ENCODE results near the gene CBY2. TPM values are rescaled to one million over a fixed set of nuclear protein-coding genes. Genes with fewer than 3 reads are reported as not detected.

CBY2 gene
- total and polyA plus RNA-seq, 10 of the 15 experiments (the other 5 are each of a cell fraction or from before 2014, with no cell fraction given): 0.08 to 0.64 (median 0.23) TPM; not detected in 6

- H2AFZ ChIP-seq (ENCODE audit: control insufficient read depth, low read depth, low read length): no peak overlapping the region
- H3K27ac ChIP-seq (ENCODE audit: control insufficient read depth, insufficient read depth): no peak overlapping the region
- intact Hi-C loops (cut with micrococcal nuclease; ENCODE audit: unreplicated experiment): no loop called here
- no peak for DNase-seq (ENCODE audit: low read depth, low spot score)
- H4K20me1 ChIP-seq (ENCODE audit: control insufficient read depth, insufficient read depth): no peaks in the 10 kb centered on the region
- POLR2A ChIA-PET: no interaction called here
- FAIRE-seq: no peak
- no peaks in the 10 kb centered on the region for H3K4me1 ChIP-seq (ENCODE audit: control insufficient read depth, insufficient read depth, low read length)
- BruUV-seq (replicated peaks): no TSS peak
- no peak overlapping the region for H3K4me3 ChIP-seq
- CTCF ChIA-PET: interaction anchor here (1.3 to 3.6 kb wide), 3 partner anchors 8 to 108 kb away, joined by 3 to 49 read pairs (median 19); no protein-coding TSS in a partner anchor
- H3K36me3 ChIP-seq (ENCODE audit: control insufficient read depth in 2 of 2, insufficient read depth in 2 of 2, low read length in 1 of 2): no peaks in the 10 kb centered on the region
- no peaks in the 10 kb centered on the region for H3K9me3 ChIP-seq (replicated peaks; ENCODE audit: control insufficient read depth, insufficient read depth, low read length)
- H3K27me3 ChIP-seq (replicated peaks in 1 of 2; ENCODE audit: control insufficient read depth in 2 of 2, insufficient read depth in 2 of 2, low read length in 1 of 2): no peaks in the 10 kb centered on the region; a peak in 1 of 4 replicates
- no peak overlapping the region for H3K4me2 ChIP-seq (ENCODE audit: control insufficient read depth, insufficient read depth)
- 31% methylated on average over 3 of the region's 3 CpGs for WGBS (ENCODE audit: insufficient coverage, insufficient replicate concordance, low lambda C conversion rate, missing lambda C conversion rate)
- H3K9ac ChIP-seq (ENCODE audit: control insufficient read depth, insufficient read depth, low read length): no peak overlapping the region
- in situ Hi-C loops (cut with MboI): loop anchor here (5.0 kb wide), 1 partner anchor 214 kb away; no protein-coding TSS in a partner anchor
- no peak for ATAC-seq
- RAD21 ChIA-PET (ENCODE audit: unreplicated experiment): no interaction called here
- TF ChIP-seq SP1 (IDR thresholded peaks at IDR 0.05; ENCODE audit: low read depth, low read length) (no peak), BCLAF1 (IDR thresholded peaks at IDR 0.05) (no peak), DPF2 (IDR thresholded peaks at IDR 0.05) (no peak), ZSCAN29 (IDR thresholded peaks at IDR 0.05) (no peak), YBX1 (IDR thresholded peaks at IDR 0.05) (no peak), SPI1 (IDR thresholded peaks at IDR 0.05; ENCODE audit: borderline replicate concordance, insufficient read depth, low read depth, low read length) (no peak), GABPA (IDR thresholded peaks at IDR 0.05; ENCODE audit: low read depth) (no peak), BRCA1 (IDR thresholded peaks at IDR 0.05; ENCODE audit: low read depth, low read length) (no peak), E4F1 (IDR thresholded peaks at IDR 0.05; ENCODE audit: borderline replicate concordance, partially characterized antibody) (no peak)
- H3K79me2 ChIP-seq (ENCODE audit: control insufficient read depth, insufficient read depth, low read length): no peaks in the 10 kb centered on the region
- SMC1A ChIA-PET (ENCODE audit: uncharacterized antibody, unreplicated experiment): interaction anchor here (0.9 to 1.4 kb wide), 3 partner anchors 76 to 190 kb away, joined by 3 to 5 read pairs (median 3); no protein-coding TSS in a partner anchor
These were observed 29.3 kb downstream of the CBY2 start for GRCh38 chr13:45731455-45731854.

All from GM12878 (cell line).